ENCODE results near the gene DYNLRB1.

The DYNLRB1 gene

GRCh38 chr20:34535301-34535840 lies 19.1 kb downstream of the DYNLRB1 start:
- DNase-seq: no peak

GRCh38 chr20:34535857-34536256 lies 19.6 kb downstream of the DYNLRB1 start:
- no peak for DNase-seq

- no peak for DNase-seq
Observed at GRCh38 chr20:34536798-34537394, 20.7 kb downstream of the DYNLRB1 start.

GRCh38 chr20:34537651-34538050 lies 21.4 kb downstream of the DYNLRB1 start:
- DNase-seq: no peak

GRCh38 chr20:34538671-34539123 lies 22.5 kb downstream of the DYNLRB1 start:
- no peak for DNase-seq

GRCh38 chr20:34539756-34540155 lies 23.5 kb downstream of the DYNLRB1 start:
- DNase-seq: no peak

GRCh38 chr20:34540596-34541263 lies 24.5 kb downstream of the DYNLRB1 start:
- no peak for DNase-seq

- no peak for DNase-seq
Observed at GRCh38 chr20:34541264-34541901, 25.2 kb downstream of the DYNLRB1 start.

- DNase-seq: no peak
Observed at GRCh38 chr20:34541917-34542316, 25.7 kb downstream of the DYNLRB1 start.

GRCh38 chr20:34542439-34542838 lies 26.2 kb downstream of the DYNLRB1 start:
- no peak for DNase-seq

- DNase-seq: no peak
Observed at GRCh38 chr20:34543463-34544056, 27.3 kb downstream of the DYNLRB1 start.

GRCh38 chr20:34544109-34544796 lies 28.0 kb downstream of the DYNLRB1 start:
- DNase-seq: peak; percentile 42

GRCh38 chr20:34546751-34547181 lies 30.5 kb downstream of the DYNLRB1 start:
- no peak for DNase-seq

- no peak for DNase-seq
Observed at GRCh38 chr20:34547844-34548613, 31.8 kb downstream of the DYNLRB1 start.

- no peak for DNase-seq
Observed at GRCh38 chr20:34549291-34549928, 33.2 kb downstream of the DYNLRB1 start.

GRCh38 chr20:34549929-34550305 lies 33.7 kb downstream of the DYNLRB1 start:
- no peak for DNase-seq

GRCh38 chr20:34552569-34552968 lies 36.3 kb downstream of the DYNLRB1 start:
- DNase-seq: no peak

- DNase-seq: no peak
Observed at GRCh38 chr20:34553366-34553867, 37.2 kb downstream of the DYNLRB1 start.

GRCh38 chr20:34557936-34558319 lies 41.7 kb downstream of the DYNLRB1 start:
- DNase-seq: no peak

- DNase-seq: peak; percentile 93
Observed at GRCh38 chr20:34558320-34559218, 42.3 kb downstream of the DYNLRB1 start, which contains the start of gene MAP1LC3A. MAP1LC3A (plus strand) TSS chr20:34558718; CDS start chr20:34558869, 151 bp downstream.
